OCI-M2 (cell line): ENCODE results near the gene FARP1.

Source experiments
- DNase-seq: peaks from one replicate; lab custom pipeline; 2025; ENCODE audit not compliant: unreplicated experiment; lab: John Stamatoyannopoulos, UW

The FARP1 gene

DNA sequence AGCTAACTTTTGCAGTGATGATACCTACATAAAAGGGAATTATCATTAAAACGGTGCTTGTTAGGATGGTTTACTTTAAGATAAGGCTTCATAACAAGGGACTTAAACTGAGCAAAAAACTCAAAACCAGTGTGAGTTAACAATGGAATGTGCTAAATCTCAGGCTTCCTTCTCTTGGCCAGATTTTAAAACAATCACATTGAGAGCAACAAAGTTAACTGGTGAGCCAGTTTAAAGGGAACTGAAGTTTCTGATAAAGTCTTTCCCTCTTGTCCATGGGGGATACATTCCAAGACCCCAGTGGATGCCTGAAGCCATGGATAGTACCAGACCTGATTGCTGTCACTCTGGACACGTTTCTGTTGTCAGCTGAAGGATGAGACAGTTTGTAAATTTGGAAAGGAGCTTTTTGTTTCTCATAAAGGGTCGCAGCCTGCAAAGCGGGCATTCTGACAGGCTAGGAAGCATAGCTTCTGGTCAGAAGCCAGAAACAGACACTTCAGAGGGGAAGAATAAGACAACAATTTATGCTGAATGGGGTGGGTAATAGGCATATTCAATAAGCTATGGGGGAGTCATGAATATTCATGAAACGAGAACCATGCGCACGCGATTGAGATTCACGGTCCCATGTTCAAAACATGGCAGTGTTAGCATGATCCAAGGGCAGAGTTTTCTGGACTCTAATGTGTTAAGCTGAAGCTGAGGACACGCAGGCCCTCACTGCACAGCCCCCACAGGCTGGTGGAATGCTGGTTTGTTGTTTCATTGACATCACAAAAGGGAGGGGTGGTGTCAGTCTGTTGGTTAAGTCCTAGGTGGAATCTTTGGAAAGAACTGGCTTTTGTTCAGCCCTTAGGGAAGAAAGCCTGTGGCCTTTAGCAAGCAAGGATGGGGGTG, 184.7 kb downstream of the FARP1 start:
- no peak for DNase-seq

GRCh38 chr13:98328511-98328910, 185.6 kb downstream of the FARP1 start:
- DNase-seq, result no peak

DNA sequence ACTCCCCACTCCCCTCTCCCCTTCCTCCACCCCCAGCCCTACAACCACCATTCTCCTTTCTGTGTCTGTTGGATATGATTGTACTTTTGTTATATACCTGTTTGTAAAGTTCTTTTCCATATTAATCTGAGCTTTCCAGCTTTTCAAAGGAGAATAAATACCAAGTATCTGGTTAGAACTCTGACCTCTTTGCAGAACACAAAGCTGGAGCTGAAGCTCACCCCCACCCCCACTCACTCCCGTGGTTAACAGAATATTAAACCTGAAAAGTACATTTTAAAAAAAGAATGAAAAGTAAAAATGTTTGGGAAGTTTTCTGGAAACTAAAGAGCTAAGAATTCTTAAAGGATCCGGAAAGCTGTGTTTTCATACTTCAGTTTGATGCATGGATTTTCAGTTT, 189.3 kb downstream of the FARP1 start:
- no peak for DNase-seq

GRCh38 chr13:98332691-98333090, 189.8 kb downstream of the FARP1 start:
- no peak for DNase-seq

DNA sequence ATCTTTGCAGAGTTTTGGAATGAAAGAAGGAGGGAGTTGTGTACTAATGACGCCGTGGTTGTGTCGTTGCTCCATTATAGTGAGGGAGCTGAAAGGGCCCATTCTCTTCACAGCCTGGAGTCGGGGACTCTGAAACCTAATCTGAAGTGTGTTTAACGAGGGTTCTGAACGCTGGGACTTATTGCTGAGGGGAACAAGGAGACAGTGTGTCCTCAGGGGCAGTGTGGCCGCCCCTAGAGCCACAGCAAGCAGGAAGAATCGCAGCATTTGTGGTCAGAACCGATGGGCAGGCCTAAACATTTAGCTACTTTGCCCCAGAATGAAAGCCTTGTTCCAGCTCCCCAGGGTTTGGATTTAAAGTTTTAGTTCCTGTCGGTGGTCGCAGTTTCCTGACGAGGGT, 190.6 kb downstream of the FARP1 start:
- no peak for DNase-seq

DNA sequence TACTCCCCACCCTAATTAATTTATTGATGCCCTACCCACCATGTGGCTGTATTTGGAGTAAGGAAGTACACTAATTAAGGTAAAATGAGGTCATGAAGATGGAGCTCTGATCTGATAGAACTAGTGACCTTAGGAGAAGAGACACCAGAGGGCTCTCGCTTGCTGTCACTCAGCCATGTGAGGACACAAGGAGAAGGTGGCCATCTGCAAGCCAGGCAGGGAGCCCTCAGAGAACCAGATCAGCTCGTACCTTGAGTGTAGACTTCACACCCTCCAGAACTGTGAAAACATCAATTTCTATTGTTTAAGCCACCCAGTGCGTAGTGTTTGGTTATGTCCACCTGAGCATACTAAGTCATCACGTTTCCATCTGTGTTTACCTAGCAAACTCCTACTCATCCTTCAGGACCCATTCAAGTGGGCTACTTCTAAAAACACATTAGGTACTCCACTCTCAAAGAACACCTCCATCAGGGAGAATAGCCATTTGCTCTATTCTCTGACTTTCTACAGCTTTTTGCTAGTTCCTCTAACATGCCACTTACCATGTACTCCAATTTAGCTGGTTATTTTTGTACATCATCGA, 191.8 kb downstream of the FARP1 start:
- DNase-seq, result no peak

DNA sequence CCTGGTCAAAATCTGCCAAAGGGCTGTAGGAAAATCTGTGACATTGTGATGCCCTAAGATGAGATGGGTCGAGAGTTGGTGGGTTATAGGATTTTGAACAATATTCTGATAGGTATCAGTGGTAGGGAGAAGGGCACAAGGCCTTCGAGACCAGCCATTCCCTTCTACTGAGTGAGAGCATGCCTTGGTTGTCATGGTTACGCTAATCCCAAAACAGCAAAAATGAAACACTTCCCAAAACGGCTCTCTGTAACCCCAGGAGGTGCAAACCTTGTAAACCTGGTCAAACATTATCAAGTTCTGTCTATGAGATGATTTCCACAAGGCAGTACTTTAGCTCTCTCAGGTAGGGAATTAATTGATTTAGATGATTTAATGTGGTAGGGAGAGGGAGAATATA, 192.8 kb downstream of the FARP1 start:
- no peak for DNase-seq

DNA sequence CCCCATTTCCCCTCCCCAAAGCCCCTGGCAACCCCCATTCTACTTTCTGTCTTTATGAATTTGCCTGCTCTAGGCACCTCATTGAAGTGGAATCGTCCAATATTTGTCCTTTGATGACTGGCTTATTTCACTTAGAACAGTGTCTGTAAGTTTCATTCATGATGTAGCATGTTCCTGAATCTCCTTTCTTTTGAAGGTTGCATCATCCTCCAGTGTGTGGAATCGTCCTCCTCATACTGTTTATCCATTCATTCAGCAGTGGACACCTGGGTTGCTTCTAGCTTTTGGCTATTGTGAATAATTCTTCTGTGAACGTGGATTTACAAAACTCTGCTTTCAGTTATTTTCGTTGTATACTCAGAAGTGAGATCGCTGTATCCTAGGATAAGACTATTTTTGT, 195.4 kb downstream of the FARP1 start:
- DNase-seq, result no peak

DNA sequence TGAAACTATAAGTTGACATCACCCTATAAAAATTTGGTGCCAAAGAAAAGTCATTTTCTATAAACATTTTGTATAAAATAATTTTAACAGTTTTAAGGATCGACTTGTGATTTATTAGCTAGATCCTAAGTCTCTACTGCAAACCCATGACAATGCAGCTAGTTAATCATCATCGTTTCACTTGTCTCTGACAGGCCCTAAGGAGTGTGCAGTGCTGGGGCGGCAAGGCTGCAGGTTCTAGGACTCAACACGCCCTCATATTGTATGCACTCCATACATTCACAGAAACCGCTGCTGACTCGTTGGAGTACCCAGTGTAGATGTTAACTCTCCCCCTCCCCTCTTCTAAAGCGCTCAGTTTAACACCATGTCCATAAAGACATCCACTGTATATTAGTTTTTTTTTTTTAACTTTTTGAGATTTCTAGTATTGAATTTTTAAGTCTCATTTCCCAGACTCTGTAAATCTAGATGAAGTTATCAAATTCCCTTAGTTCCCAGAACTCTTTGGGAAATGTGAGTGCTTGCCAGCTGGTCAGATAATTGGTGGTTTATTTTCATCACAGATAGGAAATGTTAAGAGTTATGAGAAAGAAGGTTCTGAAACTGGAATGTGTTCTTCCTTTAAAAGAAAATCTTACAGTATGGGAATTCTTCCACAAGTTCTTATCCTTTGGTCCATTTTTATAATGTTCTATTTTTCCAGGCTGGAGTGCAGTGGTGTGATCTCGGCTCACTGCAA, 197.0 kb downstream of the FARP1 start:
- DNase-seq, result no peak

DNA sequence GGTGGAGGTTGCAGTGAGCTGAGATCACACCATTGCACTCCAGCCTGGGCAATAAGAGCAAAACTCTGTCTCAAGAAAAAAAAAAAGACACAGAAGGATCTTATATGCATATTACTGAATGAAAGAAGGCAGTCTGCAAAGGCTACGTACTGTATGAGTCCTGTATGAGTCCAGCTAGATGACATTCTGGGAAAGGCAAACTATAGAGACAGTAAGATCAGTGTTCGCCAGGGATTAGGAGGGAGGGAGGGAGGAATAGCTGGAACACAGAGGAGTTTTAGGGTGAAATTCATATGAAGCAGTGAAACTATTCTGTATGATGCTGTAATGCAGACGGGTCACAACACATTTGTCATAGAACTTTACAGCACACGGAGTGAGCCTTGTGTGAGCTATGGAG, 200.1 kb downstream of the FARP1 start:
- DNase-seq, result no peak

DNA sequence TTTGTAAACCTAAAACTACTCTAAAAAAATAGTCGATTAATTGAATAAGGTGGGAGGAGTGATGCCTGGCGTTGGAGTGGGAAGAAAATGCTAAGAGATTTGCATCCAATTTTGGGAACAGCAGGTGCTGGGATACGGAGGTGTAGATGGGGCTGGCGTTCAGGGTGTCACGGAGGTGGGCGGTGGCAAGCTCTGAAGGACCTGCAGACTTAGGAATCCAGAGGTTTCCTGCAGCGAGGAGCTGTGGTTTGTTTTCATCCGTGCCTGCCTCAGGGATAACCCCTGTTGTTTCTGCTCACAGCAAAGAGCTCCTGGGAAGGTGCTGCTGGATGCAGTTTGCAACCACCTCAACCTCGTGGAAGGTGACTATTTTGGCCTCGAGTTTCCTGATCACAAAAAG, 200.6 kb downstream of the FARP1 start:
- DNase-seq, result no peak

GRCh38 chr13:98344392-98344791, 201.5 kb downstream of the FARP1 start:
- DNase-seq, result no peak

- DNase-seq, result no peak
Observed at GRCh38 chr13:98345107-98345935, 202.4 kb downstream of the FARP1 start.

DNA sequence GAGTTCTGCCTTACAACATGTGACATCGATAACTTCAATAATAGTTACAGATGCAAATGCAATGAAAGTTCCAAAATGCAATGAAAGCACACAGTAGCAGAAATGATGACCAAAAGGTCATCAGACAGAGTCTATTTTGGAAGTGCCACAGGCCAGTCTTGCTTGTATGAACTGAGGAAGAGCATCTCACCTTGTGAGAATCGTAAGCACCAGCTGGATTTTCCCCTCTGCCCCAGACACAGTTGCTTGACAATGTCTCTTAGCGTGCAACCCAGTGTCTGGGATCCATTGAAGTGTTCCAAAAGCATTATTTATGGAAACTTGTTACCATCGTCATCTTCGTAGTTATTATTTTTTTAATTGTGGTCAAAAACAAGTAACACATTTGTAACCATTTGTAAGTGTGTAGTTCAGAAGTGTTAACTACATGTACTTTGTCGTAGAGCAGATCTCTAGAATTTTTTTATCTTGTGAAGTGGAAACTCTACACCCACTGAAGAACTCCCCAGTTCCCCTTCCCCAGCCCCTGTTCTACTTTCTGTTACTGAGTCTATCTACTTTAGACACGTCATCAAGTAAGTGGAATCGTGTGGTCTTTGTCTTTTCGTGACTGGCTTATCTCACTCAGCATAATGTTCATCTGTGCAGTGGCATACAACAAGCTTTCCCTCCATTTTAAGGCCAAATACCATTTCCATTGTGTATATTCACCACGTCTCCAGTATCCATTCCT, 204.2 kb downstream of the FARP1 start:
- no peak for DNase-seq

DNA sequence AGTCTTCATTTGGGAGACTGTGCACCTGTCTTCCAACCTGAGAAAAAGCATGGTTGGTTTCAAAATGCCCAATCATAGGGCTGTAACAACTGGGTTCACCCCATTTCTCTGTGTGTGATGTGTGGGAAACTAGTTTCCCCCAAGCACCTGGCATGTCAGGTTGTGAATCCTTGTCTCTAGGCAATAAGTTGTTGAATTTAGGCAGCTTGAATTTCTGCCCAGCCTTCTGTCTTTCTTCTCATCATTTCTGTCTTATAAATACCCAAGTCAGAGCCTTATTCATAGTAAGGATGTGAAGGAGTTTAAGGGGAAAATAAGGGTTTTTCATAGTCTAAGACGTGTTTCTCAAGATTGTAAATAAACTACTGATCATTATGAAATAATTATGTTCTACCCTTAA, 204.9 kb downstream of the FARP1 start:
- no peak for DNase-seq

DNA sequence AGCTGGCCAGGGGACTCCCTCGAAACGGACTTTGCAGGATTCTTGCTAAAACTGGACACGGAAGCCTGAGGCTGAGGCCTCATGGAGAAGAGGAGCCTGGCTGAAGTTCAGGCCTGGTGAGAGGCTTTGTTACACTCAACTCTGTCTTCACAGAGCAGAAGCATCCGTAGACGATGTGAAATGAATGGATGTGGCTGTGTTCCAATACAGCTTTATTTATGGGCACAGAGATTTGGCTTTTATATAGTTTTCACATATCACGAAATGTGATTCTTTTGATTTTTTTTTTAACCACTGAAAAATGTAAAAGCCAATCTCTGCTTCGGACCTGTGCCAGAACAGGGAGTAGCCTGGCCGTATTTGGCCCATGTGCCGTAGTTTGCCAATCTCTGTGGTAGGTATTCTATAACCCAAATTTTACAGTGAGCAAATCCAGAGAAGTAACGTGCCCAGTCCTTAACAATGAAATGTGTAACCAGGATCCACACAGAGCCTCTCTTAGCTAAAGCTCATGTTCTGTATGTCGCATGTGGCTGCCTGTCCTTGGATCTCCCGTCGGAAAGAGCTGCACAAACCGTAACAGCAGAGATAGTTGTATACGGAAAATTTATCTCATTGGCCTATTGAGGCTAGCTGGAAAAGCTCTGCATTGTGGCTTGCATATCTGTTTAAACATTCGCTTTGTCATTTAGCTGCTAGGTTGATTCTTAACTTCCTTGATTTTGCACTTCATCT, 205.7 kb downstream of the FARP1 start:
- no peak for DNase-seq

DNA sequence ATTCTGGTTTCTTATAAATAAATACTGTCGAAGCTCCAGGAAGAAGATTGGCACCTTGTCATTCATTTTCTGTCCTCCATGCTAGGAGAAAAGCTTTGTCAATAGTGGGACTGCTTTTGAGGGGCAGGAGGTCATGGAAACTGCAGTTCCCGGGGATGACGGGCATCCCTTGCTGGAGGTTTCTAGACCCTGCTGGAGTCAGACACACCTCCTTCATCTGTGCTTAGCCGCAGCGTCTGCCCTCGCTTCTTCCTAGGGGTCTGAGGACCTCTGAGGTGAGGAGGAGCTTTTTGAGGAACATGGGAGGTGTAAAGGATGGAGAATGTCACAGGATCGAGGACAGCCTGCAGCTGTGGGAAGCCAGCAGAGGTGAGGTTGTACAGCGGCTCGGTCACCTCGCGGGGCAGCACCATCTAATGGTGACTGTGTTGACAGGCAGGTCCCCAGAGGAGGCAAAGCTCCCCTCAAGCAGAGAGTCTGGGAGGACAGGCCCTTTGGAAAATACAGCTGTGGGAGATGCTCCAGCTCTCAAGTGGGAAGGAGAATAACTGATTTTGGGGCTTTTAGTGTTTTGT, 206.9 kb downstream of the FARP1 start:
- no peak for DNase-seq

GRCh38 chr13:98350746-98351330, 207.9 kb downstream of the FARP1 start:
- DNase-seq, result no peak

DNA sequence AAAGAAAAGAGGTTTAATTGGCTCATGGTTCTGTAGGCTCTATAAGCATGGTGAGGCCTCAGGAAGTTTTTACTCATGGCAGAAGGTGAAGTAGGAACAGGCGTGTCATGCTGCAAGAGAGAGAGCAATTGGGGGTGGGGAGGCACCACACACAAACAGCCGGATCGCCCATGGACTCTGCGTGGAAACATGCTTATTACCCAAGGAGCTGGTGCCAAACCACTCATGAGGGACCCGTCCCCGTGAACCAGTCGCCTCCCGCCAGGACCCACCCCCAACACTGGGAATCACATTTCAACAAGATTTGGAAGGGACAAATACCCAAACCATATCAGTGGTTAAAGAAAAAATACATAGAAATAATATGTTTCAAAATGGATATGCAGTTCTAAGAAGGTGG, 208.7 kb downstream of the FARP1 start:
- no peak for DNase-seq
